Activated CD4-positive, alpha-beta T cell treated with anti-CD3 and anti-CD28 coated beads, Interleukin-2, amount 10 ng/mL, durations not matched to agents 7 days and 5 days (primary cell): Measurements from ENCODE around the gene CCDC57. TPM values are rescaled to one million over a fixed set of nuclear protein-coding genes. Genes with fewer than 3 reads are reported as not detected.

ENCODE experiments used
- CTCF ChIA-PET: fragments of 350-600 bp; sonication (Branson Sonifier 250); formaldehyde crosslinking; loops from one replicate; lab custom pipeline; 2021; ENCODE audit warnings: antibody characterized with exemption; lab: Charles Lee
- POLR2A ChIA-PET: fragments of 350-600 bp; sonication (Branson Sonifier 250); formaldehyde crosslinking; loops from one replicate; lab custom pipeline; 2021; ENCODE audit warnings: antibody characterized with exemption; lab: Charles Lee
- DNase-seq: peaks from one replicate; pipeline ENCODE4 v3.0.0-alpha.2; 2020
- H3K27ac Mint-ChIP-seq: one replicate; pipeline ENCODE4 v1.8.0; 2021; ENCODE audit warnings: mild to moderate bottlenecking, moderate library complexity, mixed read lengths
- H3K27me3 Mint-ChIP-seq: one replicate; pipeline ENCODE4 v1.8.0; 2021; ENCODE audit warnings: mixed read lengths
- H3K36me3 Mint-ChIP-seq: one replicate; pipeline ENCODE4 v1.8.0; 2021; ENCODE audit warnings: low read depth, mixed read lengths
- H3K4me1 Mint-ChIP-seq: one replicate; pipeline ENCODE4 v1.8.0; 2021; ENCODE audit warnings: mixed read lengths
- H3K4me3 Mint-ChIP-seq: one replicate; pipeline ENCODE4 v1.8.0; 2021; ENCODE audit warnings: mild to moderate bottlenecking, moderate library complexity, mixed read lengths
- H3K9me3 Mint-ChIP-seq: one replicate; pipeline ENCODE4 v1.8.0; 2021; ENCODE audit warnings: mixed read lengths
- total RNA-seq, 2 experiments: library from RNA; stranded (reverse); gene quantifications; one replicate each; pipeline ENCODE4 v1.2.3, GENCODE V29; 2021

The CCDC57 gene
- total RNA-seq, 2 experiments from 2014 or later: 60.5 to 69.7 TPM

DNA sequence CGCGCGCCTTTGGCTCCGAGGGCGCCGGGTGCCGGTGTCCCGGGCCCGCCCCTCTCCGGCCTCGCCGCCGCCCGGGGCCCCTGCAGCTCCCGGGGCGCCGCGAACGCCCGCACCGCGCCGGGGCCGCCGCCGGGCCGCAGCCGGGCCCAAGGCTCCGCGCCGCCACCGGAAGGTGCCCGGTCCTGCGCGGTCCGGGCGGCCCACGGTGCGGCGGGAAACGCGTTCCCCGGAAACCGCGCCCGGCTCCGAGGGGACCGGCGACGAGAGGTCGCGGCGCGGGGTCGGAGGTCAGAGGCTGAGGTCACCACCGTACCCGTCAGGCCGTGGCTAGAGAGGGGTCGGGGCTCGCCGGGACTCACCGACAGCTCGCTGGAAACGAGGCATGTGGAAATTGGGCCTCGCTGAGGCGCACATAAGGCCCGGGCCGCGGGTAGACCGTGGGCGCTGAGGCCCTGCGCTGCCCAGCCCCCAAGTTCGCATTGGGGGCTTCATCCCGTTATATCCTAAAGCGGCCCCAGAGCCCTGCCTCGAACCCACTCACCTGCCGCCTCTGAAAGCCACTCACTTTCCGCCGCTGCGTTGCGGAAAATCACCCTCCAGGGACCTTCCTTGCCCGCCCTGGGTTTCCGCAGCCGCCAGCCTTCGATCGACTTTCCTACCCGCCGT, 146.9 kb downstream of the CCDC57 start, which contains the start of gene DUS1L:
Gene DUS1L (minus strand): TSS at position 167 of the 666 bp plus-strand sequence. CDS start 745 bp downstream, outside the sequence.
- ChIA-PET CTCF (interaction anchor here (0.8 to 1.2 kb wide), 2 partner anchors 9 to 28 kb away, joined by 3 to 5 read pairs; partner anchors contain the start of gene DCXR), POLR2A (no interaction called here)
- DNase-seq: peak; percentile 67
- Mint-ChIP-seq H3K27ac (peak within 1 kb of the TSS; percentile 93), H3K4me3 (peak within 1 kb of the TSS; percentile 85), H3K27me3 (no peaks in the 10 kb centered on the region), H3K9me3 (no peaks in the 10 kb centered on the region), H3K4me1 (peaks cover 11% of the 10 kb centered on the region), H3K36me3 (no peaks in the 10 kb centered on the region)

DNA sequence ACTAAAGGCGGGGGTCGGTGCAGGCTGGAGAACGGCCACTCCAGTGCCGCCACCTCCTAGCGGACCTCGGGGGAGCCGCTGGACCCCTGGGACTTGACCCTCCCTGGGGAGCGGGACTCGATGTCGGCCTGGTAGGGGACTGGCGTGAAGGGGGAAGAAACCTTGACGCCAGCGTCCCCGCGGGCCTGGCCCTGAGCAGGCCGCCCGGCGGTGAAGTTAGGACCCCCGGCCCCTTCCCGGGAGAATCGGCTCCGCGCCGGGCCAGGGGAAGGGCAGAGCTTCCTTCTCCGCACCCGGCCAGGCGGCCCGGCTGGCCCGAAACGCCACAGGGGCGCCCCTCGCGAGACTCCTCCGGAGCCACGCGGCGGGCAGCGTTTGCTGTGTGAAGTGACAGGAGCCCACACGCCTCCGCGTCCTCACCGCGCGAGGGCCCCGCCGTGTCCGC, 147.4 kb downstream of the CCDC57 start:
- H3K4me3 Mint-ChIP-seq: peak overlapping the region; percentile 65
- DNase-seq: peak; percentile 29
- POLR2A ChIA-PET: no interaction called here
- CTCF ChIA-PET: interaction anchor here (0.9 to 2.0 kb wide), 2 partner anchors 12 to 35 kb away, joined by 3 to 7 read pairs; no protein-coding TSS in a partner anchor
- H3K27me3 Mint-ChIP-seq: no peaks in the 10 kb centered on the region
- no peaks in the 10 kb centered on the region for H3K9me3 Mint-ChIP-seq
- H3K4me1 Mint-ChIP-seq: peaks cover 11% of the 10 kb centered on the region
- H3K27ac Mint-ChIP-seq: peak overlapping the region; percentile 69
- H3K36me3 Mint-ChIP-seq: peaks cover under 1% of the 10 kb centered on the region

DNA sequence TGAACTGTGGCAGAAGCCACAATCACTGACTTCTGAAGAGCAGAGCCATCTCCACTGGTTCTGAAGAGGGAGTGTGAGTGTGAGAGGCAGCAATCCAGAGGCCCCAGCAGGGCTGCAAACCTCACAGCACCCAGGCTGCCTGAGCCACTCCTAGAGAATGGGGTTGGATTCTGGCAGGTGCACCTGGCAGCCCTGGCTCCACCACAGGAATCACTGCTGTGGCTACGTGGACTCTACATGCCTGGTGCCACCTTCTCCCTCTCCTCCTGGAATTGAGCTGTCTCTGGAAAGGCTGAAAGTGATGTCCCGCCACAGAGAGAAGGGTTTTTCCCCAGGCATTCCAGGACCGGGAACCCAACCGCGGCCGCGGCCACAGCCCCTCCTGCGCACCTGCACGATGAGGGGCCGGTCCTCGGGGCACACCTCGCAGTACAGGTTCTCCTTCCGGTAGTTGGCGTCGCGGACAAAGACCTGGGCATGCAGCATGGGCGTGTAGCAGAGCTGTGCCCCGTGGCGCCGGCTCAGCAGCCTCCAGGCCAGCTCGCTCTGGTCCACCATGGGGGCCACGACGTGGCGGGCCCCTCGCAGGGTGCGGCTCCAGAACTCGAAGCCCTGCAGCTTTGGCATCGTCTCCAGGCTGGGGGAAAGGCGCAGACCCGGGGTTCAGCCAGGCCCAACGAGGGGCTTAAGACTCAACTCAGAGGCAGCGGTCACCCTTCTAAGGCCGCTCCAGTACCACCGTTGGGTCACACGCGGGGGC, 148.0 kb downstream of the CCDC57 start:
- H3K27ac Mint-ChIP-seq: peak overlapping the region; percentile 69
- H3K9me3 Mint-ChIP-seq: no peaks in the 10 kb centered on the region
- peak overlapping the region; percentile 65 for H3K4me3 Mint-ChIP-seq
- CTCF ChIA-PET: interaction anchor here (0.9 to 2.0 kb wide), 2 partner anchors 11 to 34 kb away, joined by 3 to 7 read pairs; no protein-coding TSS in a partner anchor
- POLR2A ChIA-PET: no interaction called here
- peaks cover 11% of the 10 kb centered on the region for H3K4me1 Mint-ChIP-seq
- H3K27me3 Mint-ChIP-seq: no peaks in the 10 kb centered on the region
- no peak for DNase-seq
- peaks cover 3% of the 10 kb centered on the region for H3K36me3 Mint-ChIP-seq

DNA sequence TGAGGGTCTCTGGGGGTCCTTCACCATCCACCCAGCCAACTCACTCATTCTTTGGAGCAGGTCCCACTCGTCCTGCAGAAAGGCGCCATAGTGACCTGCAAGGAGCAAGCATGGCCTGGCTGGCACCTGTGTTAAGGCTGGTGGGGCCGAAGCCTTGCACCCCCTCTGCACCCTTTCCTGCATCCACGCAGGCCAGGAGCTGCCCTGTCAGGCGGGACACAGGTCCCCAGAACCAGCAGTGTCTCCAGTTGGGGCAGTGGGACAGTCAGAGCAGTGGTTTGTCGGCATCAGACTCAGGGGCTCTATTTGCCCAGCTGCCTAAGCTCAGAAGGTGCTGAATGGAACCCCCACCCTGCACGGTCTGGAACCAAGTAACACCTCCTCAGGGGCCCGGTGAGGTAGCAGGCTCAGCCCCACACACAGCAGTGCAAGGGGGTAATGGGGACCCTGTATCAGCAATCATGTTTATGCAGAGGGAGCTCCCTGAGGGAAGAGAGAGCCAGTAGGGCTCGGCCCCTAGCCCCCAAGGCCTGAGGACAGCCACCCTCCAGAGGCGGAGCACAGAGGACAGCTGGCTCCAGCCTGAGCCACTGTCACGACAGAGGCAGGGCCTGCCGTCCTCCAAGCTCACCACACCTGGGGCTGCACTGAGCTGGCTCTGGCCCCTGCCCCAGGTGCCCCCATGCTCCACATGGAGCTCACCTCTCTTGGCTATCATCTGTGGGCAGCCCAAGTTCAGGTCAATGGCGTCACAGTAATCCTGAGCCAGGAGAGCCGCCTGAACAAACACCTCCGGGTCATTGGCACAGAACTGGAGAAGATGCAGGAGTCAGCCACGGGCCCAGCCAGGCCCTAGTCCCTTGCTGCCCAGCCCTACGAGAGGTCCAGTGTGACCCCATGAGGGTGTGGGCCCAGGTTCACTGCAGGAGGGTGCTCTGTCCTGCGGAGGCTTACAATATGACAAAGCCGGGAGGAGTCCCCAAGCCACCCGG, 148.9 kb downstream of the CCDC57 start:
- DNase-seq: no peak
- Mint-ChIP-seq H3K36me3 (peaks cover 3% of the 10 kb centered on the region), H3K9me3 (no peaks in the 10 kb centered on the region), H3K27me3 (no peaks in the 10 kb centered on the region), H3K27ac (peak overlapping the region; percentile 69), H3K4me1 (peaks cover 11% of the 10 kb centered on the region), H3K4me3 (peak overlapping the region; percentile 65)
- ChIA-PET CTCF (interaction anchor here (0.9 to 2.0 kb wide), 2 partner anchors 10 to 97 kb away, joined by 3 to 7 read pairs; no protein-coding TSS in a partner anchor), POLR2A (no interaction called here)

DNA sequence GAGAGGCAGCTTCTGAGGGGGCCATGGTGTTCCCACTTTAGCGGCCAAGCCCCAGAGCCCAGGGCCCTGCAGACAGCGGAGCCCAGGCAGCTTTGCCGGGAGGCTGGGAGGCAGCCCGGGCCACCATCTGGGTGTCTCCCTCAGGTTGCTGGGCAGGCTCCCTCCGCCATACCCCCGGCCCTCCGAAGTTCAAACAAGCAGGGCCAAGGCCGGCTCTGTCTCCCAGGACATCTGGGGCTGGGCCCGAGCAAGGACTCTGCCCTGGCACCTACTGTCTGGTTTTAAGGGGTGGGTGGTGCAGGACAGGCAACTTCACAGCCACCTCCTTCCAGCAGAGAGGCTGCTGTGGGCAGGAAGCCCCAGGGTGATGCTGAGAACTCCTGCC, 149.7 kb downstream of the CCDC57 start:
- H3K36me3 Mint-ChIP-seq: peaks cover 3% of the 10 kb centered on the region
- no peak for DNase-seq
- POLR2A ChIA-PET: no interaction called here
- no peak overlapping the region for H3K27ac Mint-ChIP-seq
- H3K4me1 Mint-ChIP-seq: peaks cover 11% of the 10 kb centered on the region
- CTCF ChIA-PET: interaction anchor here (0.9 kb wide), 1 partner anchor 96 kb away, joined by 3 read pairs; no protein-coding TSS in a partner anchor
- no peak overlapping the region for H3K4me3 Mint-ChIP-seq
- H3K9me3 Mint-ChIP-seq: no peaks in the 10 kb centered on the region
- H3K27me3 Mint-ChIP-seq: no peaks in the 10 kb centered on the region

DNA sequence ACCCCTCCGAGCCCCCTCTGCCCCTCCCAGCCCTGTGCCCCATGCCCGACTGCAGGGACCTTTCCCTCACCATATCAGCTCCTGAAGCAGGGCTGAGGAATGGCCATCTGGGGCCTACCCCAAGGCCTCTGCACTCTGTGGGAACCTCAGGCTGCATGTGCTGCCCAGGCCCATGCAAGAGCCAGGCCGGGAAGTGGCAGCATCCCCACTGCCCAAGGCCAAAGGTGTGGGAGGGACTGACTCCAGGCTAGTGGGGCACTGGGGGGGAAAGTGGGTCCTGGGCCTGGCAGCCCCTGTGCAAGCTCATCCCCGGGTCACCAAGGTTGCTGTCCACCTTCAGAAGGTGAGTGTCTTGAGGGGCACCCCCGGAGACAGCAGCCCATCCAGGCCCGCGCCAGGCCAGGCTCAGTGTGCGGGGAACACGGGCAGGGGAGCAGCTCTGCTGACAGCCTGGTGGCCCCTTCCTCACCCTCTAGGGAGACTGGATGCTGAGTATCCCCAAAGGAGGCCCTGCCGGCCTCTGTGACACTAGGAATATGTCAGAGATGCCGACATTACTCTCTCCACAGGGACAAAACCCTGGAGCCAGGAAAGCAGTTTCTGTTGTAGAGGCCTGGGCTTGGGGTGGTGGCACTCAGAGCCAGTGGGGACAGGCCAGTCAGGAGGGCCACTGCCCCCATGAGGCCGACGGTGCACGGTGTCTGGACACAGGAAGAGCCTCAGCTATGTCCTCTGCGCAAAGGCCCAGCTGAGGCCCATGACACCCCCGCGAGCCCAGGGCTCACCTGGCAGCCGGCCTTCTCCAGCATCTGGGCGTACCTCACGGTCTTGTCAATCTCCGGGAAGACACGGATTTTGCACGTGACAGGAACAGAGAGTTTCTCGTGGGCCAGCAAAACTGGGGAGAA, 150.3 kb downstream of the CCDC57 start:
- ChIA-PET CTCF (no interaction called here), POLR2A (no interaction called here)
- no peaks in the 10 kb centered on the region for H3K27me3 Mint-ChIP-seq
- H3K9me3 Mint-ChIP-seq: no peaks in the 10 kb centered on the region
- H3K36me3 Mint-ChIP-seq: peaks cover 3% of the 10 kb centered on the region
- DNase-seq: no peak
- no peak overlapping the region for H3K4me3 Mint-ChIP-seq
- H3K27ac Mint-ChIP-seq: no peak overlapping the region
- peaks cover 11% of the 10 kb centered on the region for H3K4me1 Mint-ChIP-seq

DNA sequence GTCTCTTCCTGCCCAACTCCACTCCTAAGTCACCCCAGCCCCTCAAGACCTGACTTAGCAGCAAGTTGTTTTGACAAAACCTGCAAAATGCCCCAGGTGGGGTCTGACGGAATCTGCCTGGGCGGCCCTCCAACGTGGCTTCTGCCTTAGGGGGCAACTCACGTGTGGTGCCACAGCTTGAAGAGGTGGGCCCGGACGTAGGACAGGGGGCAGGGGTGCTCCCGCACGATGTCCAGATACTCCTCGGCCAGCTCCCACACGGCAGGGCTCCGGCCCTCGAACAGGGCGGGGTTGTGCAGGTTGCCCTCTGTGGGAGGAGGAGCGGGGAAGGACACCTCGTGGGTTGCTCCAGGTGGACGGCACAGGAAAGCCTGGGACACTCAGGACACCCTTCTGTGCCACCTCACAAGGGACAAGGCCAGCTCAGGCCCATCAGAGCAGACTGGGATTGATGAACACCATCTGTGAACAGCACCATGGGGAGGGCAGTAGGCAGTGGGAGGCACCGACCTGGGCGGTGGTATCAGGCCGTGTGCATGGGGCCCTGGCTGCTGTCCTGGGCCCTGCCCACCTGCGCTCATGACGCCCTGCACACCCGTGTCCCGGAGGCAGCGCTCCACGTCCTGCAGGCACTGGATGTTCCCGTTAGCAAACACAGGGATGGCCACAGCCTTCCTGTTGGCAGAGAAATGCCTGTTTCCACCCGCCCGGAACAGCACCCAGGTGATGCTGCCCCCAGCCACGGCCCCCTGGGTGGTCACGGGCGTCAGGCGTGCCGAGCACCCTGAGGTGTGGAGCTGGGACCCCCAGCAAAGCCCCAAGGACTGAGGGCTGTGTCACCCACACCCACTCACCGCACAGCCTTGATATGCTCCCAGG, 151.4 kb downstream of the CCDC57 start:
- Mint-ChIP-seq H3K36me3 (peaks cover 3% of the 10 kb centered on the region), H3K4me1 (peaks cover 8% of the 10 kb centered on the region), H3K27me3 (no peaks in the 10 kb centered on the region), H3K9me3 (no peaks in the 10 kb centered on the region), H3K27ac (no peak overlapping the region), H3K4me3 (no peak overlapping the region)
- CTCF ChIA-PET: interaction anchor here (0.5 kb wide), 1 partner anchor 84 kb away, joined by 3 read pairs; no protein-coding TSS in a partner anchor
- no peak for DNase-seq
- POLR2A ChIA-PET: no interaction called here

DNA sequence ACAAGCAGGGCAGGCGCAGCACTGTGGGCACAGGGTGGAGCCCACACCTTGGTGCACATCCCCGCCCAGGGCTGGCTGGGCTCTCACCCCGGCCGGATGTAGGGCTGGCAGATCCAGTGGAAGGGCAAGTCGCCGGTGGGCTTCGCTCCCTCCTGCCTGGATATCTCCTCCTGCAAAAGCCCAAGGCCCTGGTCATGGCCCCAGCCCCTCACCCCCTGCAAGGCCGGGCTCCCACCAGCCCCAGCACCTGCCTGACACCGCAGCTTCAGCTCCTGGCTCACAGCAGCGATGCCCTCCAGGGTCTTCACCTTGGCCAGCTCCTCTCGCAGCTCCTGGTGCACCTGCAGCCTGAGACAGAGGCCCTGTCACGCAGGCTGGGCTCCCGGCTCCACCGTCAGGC, 152.0 kb downstream of the CCDC57 start:
- H3K36me3 Mint-ChIP-seq: peaks cover 3% of the 10 kb centered on the region

DNA sequence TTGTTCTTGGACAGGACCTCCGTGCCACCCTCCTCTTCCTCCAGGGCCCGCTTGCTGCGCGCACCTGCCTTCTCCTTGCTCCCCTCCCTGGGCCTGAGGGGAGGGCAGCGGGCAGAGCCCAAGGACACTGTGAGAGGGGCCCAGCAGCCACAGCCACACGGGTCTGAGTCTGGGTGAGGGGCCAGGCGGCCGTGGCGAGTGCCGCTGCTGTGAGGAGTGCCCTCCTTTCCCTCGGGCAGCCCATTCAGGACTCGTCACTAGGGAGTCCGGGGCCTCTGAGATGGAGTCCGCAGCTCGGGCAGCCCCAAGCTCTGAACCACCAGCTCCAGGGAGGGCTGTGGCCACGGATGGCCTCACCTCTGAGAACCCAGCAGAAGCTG, 152.7 kb downstream of the CCDC57 start:
- CTCF ChIA-PET: interaction anchor here (1.1 to 1.8 kb wide), 2 partner anchors 22 to 29 kb away, joined by 3 to 5 read pairs; partner anchors contain the start of genes DCXR and RAC3
- DNase-seq: no peak
- Mint-ChIP-seq H3K27me3 (no peaks in the 10 kb centered on the region), H3K36me3 (peaks cover 3% of the 10 kb centered on the region), H3K27ac (no peak overlapping the region), H3K9me3 (no peaks in the 10 kb centered on the region), H3K4me1 (peaks cover 5% of the 10 kb centered on the region), H3K4me3 (no peak overlapping the region)
- POLR2A ChIA-PET: no interaction called here

More for the DNA sequence above, 152.0 kb downstream of the CCDC57 start:
- no peak for DNase-seq
- POLR2A ChIA-PET: no interaction called here
- Mint-ChIP-seq H3K4me3 (no peak overlapping the region), H3K4me1 (peaks cover 5% of the 10 kb centered on the region), H3K27ac (no peak overlapping the region), H3K9me3 (no peaks in the 10 kb centered on the region), H3K27me3 (no peaks in the 10 kb centered on the region)
- CTCF ChIA-PET: interaction anchor here (0.5 to 1.8 kb wide), 2 partner anchors 30 to 84 kb away, joined by 3 to 5 read pairs; partner anchors contain the start of gene RAC3

DNA sequence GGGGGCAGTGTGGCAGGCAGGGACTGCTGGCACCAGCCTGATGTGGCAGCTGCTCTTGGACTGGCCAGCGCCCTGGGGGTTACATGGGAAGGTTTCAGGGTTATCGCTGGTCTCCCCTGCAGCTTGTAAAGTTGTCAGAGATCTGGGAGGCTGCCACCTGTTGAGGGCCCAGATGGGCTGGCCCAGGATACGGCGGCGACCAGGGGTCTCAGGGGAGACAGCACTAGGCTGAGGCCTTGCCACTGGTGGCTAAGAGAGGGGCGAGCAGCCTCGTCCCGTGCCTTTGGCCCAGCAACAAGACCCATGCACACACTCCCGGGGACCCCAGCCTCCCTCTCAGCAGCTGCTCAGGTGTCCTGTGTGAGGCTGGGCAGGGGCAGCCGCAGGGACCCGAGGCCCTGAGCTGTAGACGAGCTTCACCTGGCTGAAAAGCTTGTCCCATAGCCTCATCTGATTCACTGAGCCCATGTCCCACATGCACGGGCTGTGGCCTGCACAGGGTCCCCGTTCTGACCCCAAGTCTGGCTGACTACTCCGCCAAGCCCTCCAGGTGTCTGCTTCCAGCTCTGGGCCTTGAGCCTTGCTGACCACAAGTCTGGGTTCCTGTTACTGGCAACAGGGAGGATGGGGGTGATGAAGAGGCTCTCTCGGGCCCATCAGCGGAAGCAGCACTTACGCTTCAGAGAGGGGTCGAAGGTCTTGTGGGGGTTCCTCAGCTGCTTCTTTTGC, 153.2 kb downstream of the CCDC57 start:
- peaks cover 5% of the 10 kb centered on the region for H3K36me3 Mint-ChIP-seq
- ChIA-PET POLR2A (no interaction called here), CTCF (interaction anchor here (0.5 to 1.8 kb wide), 3 partner anchors 22 to 139 kb away, joined by 3 to 5 read pairs (median 3); partner anchors contain the start of genes DCXR and RAC3)
- H3K27ac Mint-ChIP-seq: no peak overlapping the region
- H3K4me3 Mint-ChIP-seq: no peak overlapping the region
- H3K9me3 Mint-ChIP-seq: no peaks in the 10 kb centered on the region
- H3K4me1 Mint-ChIP-seq: peaks cover 5% of the 10 kb centered on the region
- H3K27me3 Mint-ChIP-seq: no peaks in the 10 kb centered on the region
- DNase-seq: no peak
